ENCODE results near the gene ACP6. TPM values are rescaled to one million over a fixed set of nuclear protein-coding genes. Genes with fewer than 3 reads are reported as not detected.

Gene ACP6
- total and polyA plus RNA-seq, 2 of the 13 experiments (the other 11 are each of a cell fraction or from before 2014, with no cell fraction given) = 18.1 to 33.7 TPM

DNA sequence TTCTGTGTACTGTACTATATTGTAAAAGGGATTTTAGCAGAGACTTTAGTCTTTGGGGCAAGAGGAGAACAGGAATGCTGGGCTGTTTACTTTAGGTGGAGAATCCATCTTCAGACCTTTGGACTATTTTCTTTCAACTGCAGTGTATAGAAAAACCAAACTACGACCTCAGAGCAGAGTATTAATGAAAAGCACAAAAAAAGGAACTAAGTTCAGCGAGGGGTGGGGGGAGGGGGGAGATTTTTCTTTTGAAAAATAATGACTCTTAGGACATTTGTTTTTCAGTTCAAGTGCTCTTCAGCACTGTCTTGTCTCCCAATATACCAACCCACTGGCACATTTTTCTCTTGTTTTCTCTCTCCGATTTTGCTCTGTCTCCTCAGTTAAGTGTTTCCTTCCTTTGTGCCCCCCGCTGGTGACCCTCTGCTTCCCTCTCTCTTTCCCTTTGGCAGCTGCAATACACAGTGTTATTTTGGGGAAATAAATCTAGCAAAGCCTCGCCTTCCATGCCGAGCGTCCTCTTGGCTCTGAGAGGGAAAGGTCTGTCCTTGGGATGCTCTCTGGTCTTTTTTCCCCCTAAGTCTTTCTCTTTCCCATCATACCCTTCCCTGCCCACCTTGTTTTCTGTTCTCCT, 44.8 kb downstream of the ACP6 start:
- Histone ChIP-seq H2AFZ (ENCODE audit: low read length) (no peak overlapping the region), H3K36me3 (replicated peaks in 1 of 2; ENCODE audit: control insufficient read depth in 1 of 2, insufficient read depth in 2 of 2, low read length in 2 of 2) (peaks cover 5 to 16% of the 10 kb centered on the region in 2 experiments; a peak in 3 of 5 replicates), H3K4me3 (replicated peaks in 1 of 3; ENCODE audit: insufficient read depth in 1 of 3, low read depth in 2 of 3, low read length in 3 of 3) (peak overlapping the region; percentile 12 to 30 (median 18); a peak in 5 of 6 replicates), H3K4me2 (ENCODE audit: low read depth, low read length) (peak overlapping the region; percentile 87), H3K27ac (ENCODE audit: extremely low read length, insufficient read depth, low read length) (peak overlapping the region; percentile 91), H3K9ac (ENCODE audit: insufficient read depth, low read depth, low read length) (peak overlapping the region; percentile 57), H3K9me3 (ENCODE audit: low read length) (no peaks in the 10 kb centered on the region), H3K79me2 (ENCODE audit: insufficient read depth, low read length) (no peaks in the 10 kb centered on the region), H3K4me1 (ENCODE audit: insufficient read depth, low read length) (peaks cover 45% of the 10 kb centered on the region), H3K27me3 (ENCODE audit: control insufficient read depth in 1 of 2, insufficient read depth in 2 of 2, low read length in 2 of 2) (no peaks in the 10 kb centered on the region), H4K20me1 (ENCODE audit: insufficient read depth, low read length) (no peaks in the 10 kb centered on the region)
- ATAC-seq = peak; percentile 74
- 20% methylated on average over 7 of the region's 7 CpGs for WGBS (ENCODE audit: low lambda C conversion rate)
- intact Hi-C loops (cut with micrococcal nuclease; ENCODE audit: unreplicated experiment) = no loop called here
- BruUV-seq (replicated peaks) = no TSS peak
- CTCF ChIA-PET (ENCODE audit: low intra/inter-chr PET ratio, low total read pairs) = interaction anchor here (0.7 kb wide), 1 partner anchor 110 kb away, joined by 3 read pairs; no protein-coding TSS in a partner anchor
- POLR2A ChIA-PET = interaction anchor here (1.4 kb wide), 1 partner anchor 26 kb away, joined by 4 read pairs; no protein-coding TSS in a partner anchor
- in situ Hi-C loops (cut with HindIII; ENCODE audit: extremely low pct_ligation_motif_present, low pct_unique_long_range_greater_than_20kb) = loop anchor here (5.0 kb wide), 1 partner anchor 108 kb away; no protein-coding TSS in a partner anchor
- DNase-seq (ENCODE audit: low spot score) = peak; percentile 67
- FAIRE-seq = peak; percentile 63
- TF ChIP-seq PPARG (CRISPR knock-in tag; conservative IDR thresholded peaks at IDR 0.05) = peak; percentile 48; the same call in 1 of the 2 replicates
- peak; percentile 46; the same call in 1 of the 2 replicates for TF ChIP-seq KDM6A (CRISPR knock-in tag; IDR thresholded peaks at IDR 0.05; ENCODE audit: low read depth)
- 0 out of 2 replicates have a peak, but pooled peaks have one; percentile 3 for TF ChIP-seq STAG1 (CRISPR knock-in tag; IDR thresholded peaks at IDR 0.05)
- TF ChIP-seq, protein P1, sequence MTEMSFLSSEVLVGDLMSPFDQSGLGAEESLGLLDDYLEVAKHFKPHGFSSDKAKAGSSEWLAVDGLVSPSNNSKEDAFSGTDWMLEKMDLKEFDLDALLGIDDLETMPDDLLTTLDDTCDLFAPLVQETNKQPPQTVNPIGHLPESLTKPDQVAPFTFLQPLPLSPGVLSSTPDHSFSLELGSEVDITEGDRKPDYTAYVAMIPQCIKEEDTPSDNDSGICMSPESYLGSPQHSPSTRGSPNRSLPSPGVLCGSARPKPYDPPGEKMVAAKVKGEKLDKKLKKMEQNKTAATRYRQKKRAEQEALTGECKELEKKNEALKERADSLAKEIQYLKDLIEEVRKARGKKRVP (CRISPR knock-in tag; IDR thresholded peaks at IDR 0.05) = no peak
- 0 out of 2 replicates have a peak, but pooled peaks have one; percentile 16 for TF ChIP-seq NR2C2 (CRISPR knock-in tag; IDR thresholded peaks at IDR 0.05; ENCODE audit: borderline replicate concordance)
- TF ChIP-seq CREM (IDR thresholded peaks at IDR 0.05) = peak; percentile 59; the same call in 1 of the 2 replicates
- no peak for TF ChIP-seq CREM (CRISPR knock-in tag; IDR thresholded peaks at IDR 0.05)
- TF ChIP-seq HNF4A (CRISPR knock-in tag; IDR thresholded peaks at IDR 0.05) = peak; percentile 78
- peak; percentile 74 for TF ChIP-seq NCOR1 (IDR thresholded peaks at IDR 0.05; ENCODE audit: borderline replicate concordance, low read length)
- TF ChIP-seq ZNF670 (CRISPR knock-in tag; IDR thresholded peaks at IDR 0.05; ENCODE audit: borderline replicate concordance) = no peak
- peak; percentile 33; the same call in 1 of the 2 replicates for TF ChIP-seq FOXJ3 (CRISPR knock-in tag; IDR thresholded peaks at IDR 0.05; ENCODE audit: borderline replicate concordance)
- TF ChIP-seq PHF21A (CRISPR knock-in tag; IDR thresholded peaks at IDR 0.05) = peak; percentile 59; the same call in 1 of the 2 replicates
- TF ChIP-seq JARID2 (CRISPR knock-in tag; IDR thresholded peaks at IDR 0.05; ENCODE audit: insufficient replicate concordance) = no peak
- TF ChIP-seq PITX1 (CRISPR knock-in tag; IDR thresholded peaks at IDR 0.05) = 0 out of 2 replicates have a peak, but pooled peaks have one; percentile 36
- TF ChIP-seq HNF4G (IDR thresholded peaks at IDR 0.05; ENCODE audit: borderline replicate concordance, low read depth, low read length) = peak; percentile 84
- no peak for TF ChIP-seq HNF4G (CRISPR knock-in tag; IDR thresholded peaks at IDR 0.05; ENCODE audit: borderline replicate concordance, low read depth)
- no peak for TF ChIP-seq SIN3A (IDR thresholded peaks at IDR 0.05; ENCODE audit: borderline replicate concordance, low read depth, low read length)
- TF ChIP-seq SOX5 (CRISPR knock-in tag; IDR thresholded peaks at IDR 0.05; ENCODE audit: borderline replicate concordance) = peak; percentile 21; the same call in 1 of the 2 replicates
- peak; percentile 65 for TF ChIP-seq TEAD3 (CRISPR knock-in tag; optimal IDR thresholded peaks at IDR 0.05; ENCODE audit: borderline replicate concordance)
- TF ChIP-seq, protein P2, sequence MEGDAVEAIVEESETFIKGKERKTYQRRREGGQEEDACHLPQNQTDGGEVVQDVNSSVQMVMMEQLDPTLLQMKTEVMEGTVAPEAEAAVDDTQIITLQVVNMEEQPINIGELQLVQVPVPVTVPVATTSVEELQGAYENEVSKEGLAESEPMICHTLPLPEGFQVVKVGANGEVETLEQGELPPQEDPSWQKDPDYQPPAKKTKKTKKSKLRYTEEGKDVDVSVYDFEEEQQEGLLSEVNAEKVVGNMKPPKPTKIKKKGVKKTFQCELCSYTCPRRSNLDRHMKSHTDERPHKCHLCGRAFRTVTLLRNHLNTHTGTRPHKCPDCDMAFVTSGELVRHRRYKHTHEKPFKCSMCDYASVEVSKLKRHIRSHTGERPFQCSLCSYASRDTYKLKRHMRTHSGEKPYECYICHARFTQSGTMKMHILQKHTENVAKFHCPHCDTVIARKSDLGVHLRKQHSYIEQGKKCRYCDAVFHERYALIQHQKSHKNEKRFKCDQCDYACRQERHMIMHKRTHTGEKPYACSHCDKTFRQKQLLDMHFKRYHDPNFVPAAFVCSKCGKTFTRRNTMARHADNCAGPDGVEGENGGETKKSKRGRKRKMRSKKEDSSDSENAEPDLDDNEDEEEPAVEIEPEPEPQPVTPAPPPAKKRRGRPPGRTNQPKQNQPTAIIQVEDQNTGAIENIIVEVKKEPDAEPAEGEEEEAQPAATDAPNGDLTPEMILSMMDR (CRISPR knock-in tag; IDR thresholded peaks at IDR 0.05) = peak; percentile 35
- peak; percentile 81 for TF ChIP-seq ASH2L (IDR thresholded peaks at IDR 0.05; ENCODE audit: insufficient read length, low read depth, low read length)
- TF ChIP-seq SOX6 (IDR thresholded peaks at IDR 0.05) = no peak
- TF ChIP-seq SOX6 (CRISPR knock-in tag; IDR thresholded peaks at IDR 0.05) = peak; percentile 21; the same call in 1 of the 2 replicates
